ENCODE data around the gene SBK3.
"Not testable (repeated sequence)": the region's sequence is repeated elsewhere in the genome, so short reads cannot be mapped to it uniquely, and the experiment has no call there.

SBK3 gene

GRCh38 chr19:55536366-55536765, 9.0 kb downstream of the SBK3 start:
- Histone ChIP-seq H3K4me3 (ENCODE audit: low read depth, low read length) (no peak overlapping the region), H4K91ac (ENCODE audit: low read depth, low read length) (no peak overlapping the region), H4K12ac (ENCODE audit: low read depth, low read length) (no peak overlapping the region), H3K23ac (ENCODE audit: low read length) (no peak overlapping the region), H4K8ac (ENCODE audit: low read depth, low read length) (no peak overlapping the region), H3K14ac (ENCODE audit: low read length) (no peak overlapping the region), H3K27ac (ENCODE audit: low read depth, low read length) (no peak overlapping the region), H2AFZ (ENCODE audit: insufficient read depth, low read length, poor library complexity) (no peak overlapping the region), H2BK5ac (ENCODE audit: low read depth, low read length, poor library complexity) (no peak overlapping the region), H2BK12ac (ENCODE audit: low read length) (no peak overlapping the region), H3K4ac (ENCODE audit: low read depth, low read length) (no peak overlapping the region), H3K27me3 (ENCODE audit: insufficient read depth, low read length) (no peaks in the 10 kb centered on the region), H3K4me2 (ENCODE audit: low read length) (no peak overlapping the region), H3K9ac (ENCODE audit: low read length) (no peak overlapping the region), H3K18ac (ENCODE audit: low read length) (no peak overlapping the region), H3K79me2 (ENCODE audit: control insufficient read depth, insufficient read depth, low read length, poor library complexity) (no peaks in the 10 kb centered on the region), H2AK5ac (ENCODE audit: low read length) (no peak overlapping the region), H3K36me3 (ENCODE audit: control insufficient read depth in 1 of 2, insufficient read depth in 2 of 2, low read length in 2 of 2) (no peaks in the 10 kb centered on the region), H3K79me1 (ENCODE audit: low read length) (peaks cover 2% of the 10 kb centered on the region), H2BK120ac (ENCODE audit: insufficient read depth, low read length, poor library complexity) (no peak overlapping the region), H3K4me1 (ENCODE audit: control insufficient read depth in 1 of 2, insufficient read depth in 2 of 2, low read length in 2 of 2) (peaks cover 4 to 5% of the 10 kb centered on the region in 2 experiments), H3K9me3 (ENCODE audit: insufficient read depth, low read depth, low read length) (no peaks in the 10 kb centered on the region)
- no CpG with 5 or more reads among the region's 11 CpGs for WGBS (ENCODE audit: extremely low coverage, insufficient coverage, insufficient read length)
- DNase-seq, result peak in 1 of 2 donors; percentile 37

GRCh38 chr19:55535965-55536350, 9.4 kb downstream of the SBK3 start:
- H3K79me2 ChIP-seq (ENCODE audit: control insufficient read depth, insufficient read depth, low read length, poor library complexity), result no peaks in the 10 kb centered on the region
- H3K4me3 ChIP-seq (ENCODE audit: low read depth, low read length), result no peak overlapping the region
- H4K8ac ChIP-seq (ENCODE audit: low read depth, low read length), result no peak overlapping the region
- WGBS (ENCODE audit: extremely low coverage, insufficient coverage, insufficient read length), result no CpG with 5 or more reads among the region's 22 CpGs
- H2AK5ac ChIP-seq (ENCODE audit: low read length), result no peak overlapping the region
- no peaks in the 10 kb centered on the region for H3K27me3 ChIP-seq (ENCODE audit: insufficient read depth, low read length)
- H3K27ac ChIP-seq (ENCODE audit: low read depth, low read length), result no peak overlapping the region
- H4K91ac ChIP-seq (ENCODE audit: low read depth, low read length), result no peak overlapping the region
- no peak overlapping the region for H3K23ac ChIP-seq (ENCODE audit: low read length)
- no peak overlapping the region for H3K9ac ChIP-seq (ENCODE audit: low read length)
- H3K18ac ChIP-seq (ENCODE audit: low read length), result peak overlapping the region; percentile 58
- H2BK12ac ChIP-seq (ENCODE audit: low read length), result no peak overlapping the region
- no peak overlapping the region for H3K4ac ChIP-seq (ENCODE audit: low read depth, low read length)
- no peaks in the 10 kb centered on the region for H3K36me3 ChIP-seq (ENCODE audit: control insufficient read depth in 1 of 2, insufficient read depth in 2 of 2, low read length in 2 of 2)
- no peak for DNase-seq
- no peak overlapping the region for H2AFZ ChIP-seq (ENCODE audit: insufficient read depth, low read length, poor library complexity)
- H3K14ac ChIP-seq (ENCODE audit: low read length), result no peak overlapping the region
- H2BK120ac ChIP-seq (ENCODE audit: insufficient read depth, low read length, poor library complexity), result no peak overlapping the region
- no peaks in the 10 kb centered on the region for H3K9me3 ChIP-seq (ENCODE audit: insufficient read depth, low read depth, low read length)
- no peak overlapping the region for H3K4me2 ChIP-seq (ENCODE audit: low read length)
- peaks cover 2% of the 10 kb centered on the region for H3K79me1 ChIP-seq (ENCODE audit: low read length)
- peaks cover 4 to 5% of the 10 kb centered on the region in 2 experiments for H3K4me1 ChIP-seq (ENCODE audit: control insufficient read depth in 1 of 2, insufficient read depth in 2 of 2, low read length in 2 of 2)
- H2BK5ac ChIP-seq (ENCODE audit: low read depth, low read length, poor library complexity), result no peak overlapping the region
- no peak overlapping the region for H4K12ac ChIP-seq (ENCODE audit: low read depth, low read length)

DNA sequence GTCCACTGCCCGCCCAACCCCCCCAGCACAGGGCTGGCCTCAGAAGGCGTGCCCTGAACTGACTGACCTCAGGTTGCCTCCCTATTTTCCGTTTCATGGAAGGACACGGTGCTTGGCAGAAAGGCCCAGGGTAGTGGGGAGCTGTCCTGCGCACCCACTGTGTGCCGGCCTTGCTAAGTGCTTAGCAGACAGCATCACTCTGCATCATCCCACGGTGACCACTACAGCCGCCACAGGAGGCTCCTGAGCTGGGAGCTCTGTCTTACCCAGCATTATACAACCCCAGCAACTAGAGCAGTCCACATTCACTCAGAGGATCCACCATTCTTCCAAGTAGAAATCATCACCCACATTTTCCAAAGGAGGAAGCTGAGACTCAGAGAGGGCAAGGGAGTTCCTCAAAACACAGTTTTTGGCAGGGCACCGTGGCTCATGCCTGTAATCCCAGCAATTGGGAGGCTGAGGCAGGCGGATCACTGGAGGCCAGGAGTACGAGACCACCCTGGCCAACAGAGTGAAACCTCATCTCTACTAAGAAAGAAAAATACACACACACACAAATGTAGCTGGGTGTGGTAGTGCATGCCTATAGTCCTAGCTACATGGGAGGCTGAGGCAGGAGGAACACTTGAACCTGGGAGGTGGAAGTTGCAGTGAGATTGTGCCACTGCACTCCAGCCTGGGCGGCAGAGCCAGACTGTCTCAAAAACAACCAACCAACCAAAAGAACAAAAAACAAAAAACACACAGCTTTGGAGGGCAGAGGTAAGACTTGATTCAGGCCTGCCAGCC, 10.0 kb downstream of the SBK3 start:
- H2AK5ac ChIP-seq (ENCODE audit: low read length), result no peak overlapping the region
- no peak overlapping the region for H2BK120ac ChIP-seq (ENCODE audit: insufficient read depth, low read length, poor library complexity)
- H3K9me3 ChIP-seq (ENCODE audit: insufficient read depth, low read depth, low read length), result no peaks in the 10 kb centered on the region
- no peak overlapping the region for H2AFZ ChIP-seq (ENCODE audit: insufficient read depth, low read length, poor library complexity)
- no peak overlapping the region for H3K27ac ChIP-seq (ENCODE audit: low read depth, low read length)
- no peak overlapping the region for H3K23ac ChIP-seq (ENCODE audit: low read length)
- DNase-seq, result peak in 1 of 2 donors; percentile 6
- no peak overlapping the region for H4K12ac ChIP-seq (ENCODE audit: low read depth, low read length)
- no peak overlapping the region for H3K14ac ChIP-seq (ENCODE audit: low read length)
- no CpG with 5 or more reads among the region's 12 CpGs for WGBS (ENCODE audit: extremely low coverage, insufficient coverage, insufficient read length)
- H3K79me1 ChIP-seq (ENCODE audit: low read length), result peaks cover 2% of the 10 kb centered on the region
- no peaks in the 10 kb centered on the region for H3K27me3 ChIP-seq (ENCODE audit: insufficient read depth, low read length)
- H3K4me3 ChIP-seq (ENCODE audit: low read depth, low read length), result no peak overlapping the region
- H3K9ac ChIP-seq (ENCODE audit: low read length), result no peak overlapping the region
- no peaks in the 10 kb centered on the region for H3K36me3 ChIP-seq (ENCODE audit: control insufficient read depth in 1 of 2, insufficient read depth in 2 of 2, low read length in 2 of 2)
- no peak overlapping the region for H4K91ac ChIP-seq (ENCODE audit: low read depth, low read length)
- peaks cover 4 to 5% of the 10 kb centered on the region in 2 experiments for H3K4me1 ChIP-seq (ENCODE audit: control insufficient read depth in 1 of 2, insufficient read depth in 2 of 2, low read length in 2 of 2)
- H4K8ac ChIP-seq (ENCODE audit: low read depth, low read length), result no peak overlapping the region
- H3K79me2 ChIP-seq (ENCODE audit: control insufficient read depth, insufficient read depth, low read length, poor library complexity), result no peaks in the 10 kb centered on the region
- H2BK5ac ChIP-seq (ENCODE audit: low read depth, low read length, poor library complexity), result no peak overlapping the region
- H2BK12ac ChIP-seq (ENCODE audit: low read length), result no peak overlapping the region
- no peak overlapping the region for H3K4ac ChIP-seq (ENCODE audit: low read depth, low read length)
- H3K4me2 ChIP-seq (ENCODE audit: low read length), result no peak overlapping the region
- H3K18ac ChIP-seq (ENCODE audit: low read length), result no peak overlapping the region

DNA sequence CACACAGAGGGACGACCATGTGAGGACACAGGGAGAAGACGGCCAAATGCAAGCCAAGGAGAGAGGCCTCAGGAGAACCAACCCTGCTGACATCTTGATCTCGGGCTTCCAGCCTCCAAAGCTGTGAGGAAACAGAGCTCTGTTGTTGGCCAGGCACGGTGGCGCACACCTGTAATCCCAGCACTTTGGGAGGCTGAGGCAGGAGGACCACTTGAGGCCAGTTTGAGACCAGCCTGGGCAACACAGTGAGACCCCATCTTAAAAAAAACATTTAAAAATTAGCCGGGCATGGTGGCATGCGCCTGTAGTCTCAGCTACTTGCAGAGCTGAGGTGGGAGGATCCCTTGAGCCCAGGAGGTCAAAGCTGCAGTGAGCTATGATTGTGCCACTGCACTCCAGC, 11.1 kb downstream of the SBK3 start:
- H3K36me3 ChIP-seq (ENCODE audit: control insufficient read depth in 1 of 2, insufficient read depth in 2 of 2, low read length in 2 of 2); H3K4ac ChIP-seq (ENCODE audit: low read depth, low read length); H3K14ac ChIP-seq (ENCODE audit: low read length); H3K4me3 ChIP-seq (ENCODE audit: low read depth, low read length); H2BK12ac ChIP-seq (ENCODE audit: low read length); H3K27me3 ChIP-seq (ENCODE audit: insufficient read depth, low read length); H3K4me2 ChIP-seq (ENCODE audit: low read length); H3K9ac ChIP-seq (ENCODE audit: low read length); H3K79me2 ChIP-seq (ENCODE audit: control insufficient read depth, insufficient read depth, low read length, poor library complexity); H3K18ac ChIP-seq (ENCODE audit: low read length); H2AK5ac ChIP-seq (ENCODE audit: low read length); H4K91ac ChIP-seq (ENCODE audit: low read depth, low read length); H3K27ac ChIP-seq (ENCODE audit: low read depth, low read length); H3K23ac ChIP-seq (ENCODE audit: low read length); H3K9me3 ChIP-seq (ENCODE audit: insufficient read depth, low read depth, low read length); H2BK5ac ChIP-seq (ENCODE audit: low read depth, low read length, poor library complexity); DNase-seq; H2BK120ac ChIP-seq (ENCODE audit: insufficient read depth, low read length, poor library complexity); H4K8ac ChIP-seq (ENCODE audit: low read depth, low read length); H3K4me1 ChIP-seq (ENCODE audit: control insufficient read depth in 1 of 2, insufficient read depth in 2 of 2, low read length in 2 of 2); H3K79me1 ChIP-seq (ENCODE audit: low read length); H4K12ac ChIP-seq (ENCODE audit: low read depth, low read length); H2AFZ ChIP-seq (ENCODE audit: insufficient read depth, low read length, poor library complexity): not testable (repeated sequence)
- no CpG with 5 or more reads among the region's 7 CpGs for WGBS (ENCODE audit: extremely low coverage, insufficient coverage, insufficient read length)
